Transverse colon (tissue), 4 donors: ENCODE results near the gene IFNA8. TPM values are rescaled to one million over a fixed set of nuclear protein-coding genes. Genes with fewer than 3 reads are reported as not detected.

Experiments used
- DNase-seq: peaks from one replicate; pipeline ENCODE4 v3.0.0-alpha.2; 2019
- H3K27ac ChIP-seq, 4 donors: fragments of 200-600 bp; sonication (generic); 2 replicates each; pipeline ENCODE4 v1.5.1; 2016 to 2018; ENCODE audit warnings: inconsistent platforms in 4 of 4
- H3K27me3 ChIP-seq: fragments of 200-600 bp; sonication (generic); 2 replicates; pipeline ENCODE4 v1.5.1; 2017; ENCODE audit warnings: inconsistent platforms
- H3K36me3 ChIP-seq, 4 donors: fragments of 200-600 bp; sonication (generic); 2 replicates each; pipeline ENCODE4 v1.5.1; 2017 to 2019; ENCODE audit warnings: inconsistent platforms in 4 of 4
- H3K4me1 ChIP-seq, 4 donors: fragments of 200-600 bp; sonication (generic); 2 replicates each; pipeline ENCODE4 v1.5.1; 2017 to 2020; ENCODE audit warnings: inconsistent platforms in 4 of 4
- H3K4me3 ChIP-seq, 4 donors: fragments of 200-600 bp; sonication (generic); 1 replicate in 1 of 4; 2 replicates in 3 of 4; pipeline versions ENCODE4 v1.5.1 to v1.6.1; 2017 to 2019; ENCODE audit warnings: inconsistent platforms in 4 of 4
- H3K9me3 ChIP-seq, 2 donors: fragments of 200-600 bp; sonication (generic); 2 replicates each; pipeline ENCODE4 v1.5.1; 2017 to 2019; ENCODE audit warnings: inconsistent platforms in 2 of 2
- EP300 ChIP-seq: sonication (generic); formaldehyde crosslinking; IDR thresholded peaks from one replicate; pipeline ENCODE4 v1.6.1; 2017; ENCODE audit warnings: antibody characterized with exemption, low read depth
- POLR2A ChIP-seq: fragments of 450-650 bp; IDR thresholded peaks from one replicate; pipeline ENCODE4 v1.6.1; 2016; ENCODE audit warnings: antibody characterized with exemption, mild to moderate bottlenecking, moderate library complexity
- POLR2AphosphoS5 ChIP-seq, 3 donors: sonication (generic); formaldehyde crosslinking; IDR thresholded peaks; one replicate each; pipeline ENCODE4 v1.6.1; 2016; ENCODE audit warnings: antibody characterized with exemption in 3 of 3
- WGBS, 2 donors: methylation state at CpG; one replicate each; pipeline ENCODE4 v1.1.5; 2018; ENCODE audit warnings: low coverage in 1 of 2; 5-methylcytosine and 5-hydroxymethylcytosine counted together
- in situ Hi-C, 4 donors: fragments of 200-750 bp; cut with MboI; loops; one replicate each; pipeline versions ENCODE4 v1.15.0 to v1.15.1; 2017; ENCODE audit warnings: low sequenced_read_pairs in 3 of 4, low pct_ligation_motif_present in 1 of 4, low pct_unique_long_range_greater_than_20kb in 1 of 4
- intact Hi-C: fragments of 100-400 bp; cut with DNase I; formaldehyde crosslinking; loops from one replicate; pipeline ENCODE4 v1.15.1; 2023; ENCODE audit warnings: low total_unique reads
- total RNA-seq, 4 donors: library from RNA; depleted of rRNA; stranded (reverse); fragments of >200 nt; gene quantifications; one replicate each; pipeline ENCODE4 v1.1.0, GENCODE V29; 2016
- TF ChIP-seq, protein P1 (sequence below), 5 experiments: fragments of 200-600 bp in 3 of 5; fragments of 450-650 bp in 2 of 5; sonication (generic) in 3 of 5; IDR thresholded peaks; 1 replicate in 2 of 5; 2 replicates in 3 of 5; pipeline ENCODE4 v1.5.1; 2016 to 2017; ENCODE audit warnings: antibody characterized with exemption in 5 of 5, inconsistent platforms in 3 of 5, mild to moderate bottlenecking in 2 of 5, moderate library complexity in 1 of 5

IFNA8 gene
- total RNA-seq, 4 donors from 2014 or later: not detected

DNA sequence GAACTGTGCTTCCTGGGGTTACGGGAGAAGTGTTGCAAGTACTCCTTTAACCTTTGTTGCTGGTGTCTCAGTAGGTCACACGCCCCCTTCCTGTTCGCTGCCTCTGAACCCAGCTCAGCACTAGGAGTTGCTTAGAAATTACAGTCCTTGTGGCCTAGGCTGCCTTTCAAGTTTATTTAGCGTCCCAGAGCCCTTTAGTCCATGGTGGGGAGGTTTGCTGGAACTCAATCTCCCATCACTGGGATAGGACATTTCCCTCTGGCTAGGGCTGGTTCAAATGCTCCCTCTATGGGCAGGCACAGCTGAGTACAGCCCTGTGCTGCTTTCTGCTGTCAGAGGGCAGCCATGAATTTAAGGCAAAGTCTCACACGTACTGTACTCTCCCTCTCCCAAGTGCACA is 4.7 kb downstream of the IFNA8 start:
- Histone ChIP-seq H3K27me3 (no peaks in the 10 kb centered on the region), H3K27ac (no peak overlapping the region), H3K36me3 (no peaks in the 10 kb centered on the region), H3K4me1 (peaks cover 0 to 26% (median 8%) of the 10 kb centered on the region in 4 donors), H3K9me3 (no peaks in the 10 kb centered on the region), H3K4me3 (no peak overlapping the region)
- TF ChIP-seq POLR2A: no peak
- TF ChIP-seq, protein P1, sequence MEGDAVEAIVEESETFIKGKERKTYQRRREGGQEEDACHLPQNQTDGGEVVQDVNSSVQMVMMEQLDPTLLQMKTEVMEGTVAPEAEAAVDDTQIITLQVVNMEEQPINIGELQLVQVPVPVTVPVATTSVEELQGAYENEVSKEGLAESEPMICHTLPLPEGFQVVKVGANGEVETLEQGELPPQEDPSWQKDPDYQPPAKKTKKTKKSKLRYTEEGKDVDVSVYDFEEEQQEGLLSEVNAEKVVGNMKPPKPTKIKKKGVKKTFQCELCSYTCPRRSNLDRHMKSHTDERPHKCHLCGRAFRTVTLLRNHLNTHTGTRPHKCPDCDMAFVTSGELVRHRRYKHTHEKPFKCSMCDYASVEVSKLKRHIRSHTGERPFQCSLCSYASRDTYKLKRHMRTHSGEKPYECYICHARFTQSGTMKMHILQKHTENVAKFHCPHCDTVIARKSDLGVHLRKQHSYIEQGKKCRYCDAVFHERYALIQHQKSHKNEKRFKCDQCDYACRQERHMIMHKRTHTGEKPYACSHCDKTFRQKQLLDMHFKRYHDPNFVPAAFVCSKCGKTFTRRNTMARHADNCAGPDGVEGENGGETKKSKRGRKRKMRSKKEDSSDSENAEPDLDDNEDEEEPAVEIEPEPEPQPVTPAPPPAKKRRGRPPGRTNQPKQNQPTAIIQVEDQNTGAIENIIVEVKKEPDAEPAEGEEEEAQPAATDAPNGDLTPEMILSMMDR (IDR thresholded peaks at IDR 0.05): peak in 3 of 5 experiments; percentile 12 to 21 (median 13)
- TF ChIP-seq EP300: no peak
- no peak for DNase-seq
- 52 to 66% methylated on average over 3 to 5 of the region's 5 CpGs for WGBS, 2 donors
- intact Hi-C loops: no loop called here
- in situ Hi-C loops: no loop called here

DNA sequence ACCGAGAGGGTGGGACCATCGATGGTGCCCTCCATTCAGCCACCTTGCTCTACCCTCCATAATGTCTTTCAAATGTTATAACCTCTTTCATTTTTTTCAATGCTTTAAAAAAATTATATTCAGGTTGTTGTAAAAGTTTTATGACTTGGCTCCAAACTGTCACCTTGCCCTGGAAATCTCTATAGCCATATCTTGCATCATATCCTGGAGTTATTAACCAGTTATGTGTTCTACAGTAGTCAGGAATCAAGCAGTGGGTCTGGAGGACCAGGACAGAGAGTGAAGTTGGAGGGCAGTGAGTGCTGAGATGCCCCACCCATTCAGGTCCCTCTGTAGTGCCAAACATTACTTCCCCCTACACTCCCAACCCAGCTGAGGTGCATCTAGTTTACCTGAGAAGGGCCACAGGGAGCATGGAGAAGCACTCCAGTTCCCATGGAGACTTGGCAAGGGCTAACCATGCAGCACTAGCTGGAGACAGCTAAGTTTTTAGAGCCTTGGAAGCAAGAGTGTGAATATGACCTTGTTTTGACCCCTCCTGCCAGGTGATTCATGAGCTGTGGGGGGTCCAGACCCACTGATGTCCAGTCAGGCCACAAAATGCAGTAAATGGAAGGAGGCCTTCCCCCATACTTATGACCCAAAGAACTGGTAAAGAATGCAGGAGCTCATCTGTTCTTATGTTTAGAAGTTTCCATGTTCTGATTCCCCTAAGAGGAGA is 5.5 kb downstream of the IFNA8 start:
- Histone ChIP-seq H3K4me3 (no peak overlapping the region), H3K27me3 (no peaks in the 10 kb centered on the region), H3K27ac (no peak overlapping the region), H3K4me1 (peaks cover 0 to 26% (median 8%) of the 10 kb centered on the region in 4 donors), H3K9me3 (no peaks in the 10 kb centered on the region), H3K36me3 (no peaks in the 10 kb centered on the region)
- intact Hi-C loops: no loop called here
- 40 to 74% methylated on average over 1 to 2 of the region's 2 CpGs for WGBS, 2 donors
- DNase-seq: no peak
- TF ChIP-seq, protein P1 (IDR thresholded peaks at IDR 0.05): no peak
- no peak for TF ChIP-seq EP300
- TF ChIP-seq POLR2AphosphoS5 (IDR thresholded peaks at IDR 0.05): no peak
- no peak for TF ChIP-seq POLR2A
- in situ Hi-C loops: no loop called here

DNA sequence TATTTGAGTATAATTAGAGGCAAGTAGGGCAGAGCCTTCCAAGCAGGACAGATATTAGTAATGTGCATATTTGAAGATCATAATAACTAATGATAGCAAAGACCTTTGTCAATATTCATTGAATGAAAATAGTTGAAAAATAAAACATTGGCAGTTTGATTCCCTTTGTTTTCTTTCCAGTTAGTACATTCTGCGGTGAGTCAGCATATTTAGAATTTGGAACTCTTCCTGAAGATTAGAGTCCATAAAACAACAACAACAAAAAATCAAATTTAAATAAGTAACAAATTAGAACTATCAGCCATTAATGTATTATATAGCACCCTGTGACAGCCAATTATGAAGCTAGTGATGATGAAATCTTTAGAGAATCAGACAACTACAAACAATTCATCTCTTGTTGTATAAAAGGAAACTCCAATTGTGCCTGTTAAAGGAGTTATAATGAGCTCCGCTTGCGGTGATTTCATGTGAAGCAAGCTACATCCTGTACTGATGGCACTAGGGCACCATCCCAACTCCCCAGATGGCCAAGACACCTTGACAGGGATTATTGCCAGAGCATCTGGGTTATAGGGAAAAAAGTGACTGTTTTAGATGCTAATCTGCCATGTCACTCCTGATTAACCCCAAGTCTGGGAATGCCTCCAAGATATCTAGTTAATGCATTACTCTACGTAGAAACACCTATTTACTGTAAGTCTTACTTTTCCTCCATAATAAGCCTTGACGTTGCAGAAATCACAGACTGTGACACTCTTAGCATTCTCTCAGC is 6.8 kb downstream of the IFNA8 start:
- H3K27ac ChIP-seq: peak overlapping the region in 1 of 4 donors; percentile 0
- H3K4me3 ChIP-seq: no peak overlapping the region
- in situ Hi-C loops (no loop called here), intact Hi-C loops (no loop called here)
- no peaks in the 10 kb centered on the region for H3K27me3 ChIP-seq
- H3K4me1 ChIP-seq: peaks cover 0 to 26% (median 8%) of the 10 kb centered on the region in 4 donors
- no peaks in the 10 kb centered on the region for H3K36me3 ChIP-seq
- 33 to 53% methylated on average over 5 of the region's 5 CpGs for whole genome bisulfite sequencing, 2 donors
- H3K9me3 ChIP-seq: no peaks in the 10 kb centered on the region
- TF ChIP-seq, protein P1 (IDR thresholded peaks at IDR 0.05): no peak
- no peak for TF ChIP-seq EP300
- TF ChIP-seq POLR2AphosphoS5 (IDR thresholded peaks at IDR 0.05): no peak
- no peak for TF ChIP-seq POLR2A
- peak; percentile 41 for DNase-seq

DNA sequence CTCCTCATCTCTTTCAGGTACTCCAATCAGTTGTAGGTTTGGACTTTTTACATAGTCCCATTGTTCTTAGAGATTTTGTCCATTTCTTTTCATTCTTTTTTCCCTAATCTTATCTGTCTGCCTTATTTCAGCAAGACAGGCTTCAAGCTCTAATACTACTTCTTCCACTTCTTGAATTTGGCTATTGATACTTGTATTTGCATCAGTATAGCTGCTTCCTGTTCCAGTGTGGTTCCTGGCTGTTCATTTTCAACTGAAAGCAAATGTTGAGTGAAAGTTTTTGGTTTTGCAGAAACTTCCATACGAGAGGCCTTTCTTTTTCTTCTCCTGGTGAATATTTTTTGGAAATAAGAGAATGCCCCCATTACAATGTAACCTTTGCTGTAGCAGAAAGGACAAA is 19.3 kb downstream of the IFNA8 start:
- H3K4me3 ChIP-seq: no peak overlapping the region
- no peak for DNase-seq
- H3K27ac ChIP-seq: no peak overlapping the region
- in situ Hi-C loops: loop anchor here in 1 of 4 donors (25.0 kb wide), 1 partner anchor 116 kb away; the partner anchor contains the start of gene IFNA5
- TF ChIP-seq EP300: no peak
- TF ChIP-seq POLR2A: no peak
- TF ChIP-seq, protein P1 (IDR thresholded peaks at IDR 0.05): no peak
- TF ChIP-seq POLR2AphosphoS5 (IDR thresholded peaks at IDR 0.05): no peak
- peaks cover 3% of the 10 kb centered on the region for H3K27me3 ChIP-seq
- WGBS, 2 donors: 68 to 75% methylated on average over 1 of the region's 1 CpG
- H3K36me3 ChIP-seq: no peaks in the 10 kb centered on the region
- no peaks in the 10 kb centered on the region for H3K9me3 ChIP-seq
- H3K4me1 ChIP-seq: no peaks in the 10 kb centered on the region
- intact Hi-C loops: no loop called here
